Measurements from ENCODE around the gene SOX5. TPM values are rescaled to one million over a fixed set of nuclear protein-coding genes. Genes with fewer than 3 reads are reported as not detected.
"Not testable (repeated sequence)": the region's sequence is repeated elsewhere in the genome, so short reads cannot be mapped to it uniquely, and the experiment has no call there.

The SOX5 gene
- total and polyA plus RNA-seq, 7 donors = 0.17 to 2.9 (median 0.47) TPM

DNA sequence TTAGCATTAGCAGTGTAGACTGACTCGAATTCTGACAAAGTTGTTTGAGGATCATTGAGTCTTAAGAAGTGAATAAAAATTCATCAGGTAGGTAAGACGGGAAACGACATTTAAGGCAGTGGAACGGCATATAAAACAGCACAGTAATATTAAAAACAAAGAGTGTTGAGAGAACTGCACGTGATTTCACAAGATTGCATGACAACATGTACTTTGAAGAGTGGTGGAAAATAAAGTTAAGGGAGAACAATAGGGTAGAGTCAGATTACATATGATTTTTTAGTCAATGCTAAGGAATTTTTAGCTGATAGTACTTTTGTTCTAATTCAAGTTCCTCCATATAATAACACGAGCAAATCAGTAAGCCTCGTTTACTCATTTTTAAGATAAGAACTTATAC is 115.4 kb downstream of the SOX5 start:
- Histone ChIP-seq H3K9me3 (no peaks in the 10 kb centered on the region), H3K36me3 (ENCODE audit: insufficient read depth in 1 of 2, low read depth in 1 of 2) (no peaks in the 10 kb centered on the region), H3K27ac (no peak overlapping the region), H3K4me3 (no peak overlapping the region), H3K27me3 (ENCODE audit: insufficient read depth in 3 of 3, low read length in 2 of 3) (no peaks in the 10 kb centered on the region), H3K4me1 (no peaks in the 10 kb centered on the region)
- 79 to 82% (median 80%) methylated on average over 7 of the region's 7 CpGs for WGBS, 3 donors
- intact Hi-C loops (cut with DNase I) = no loop called here
- TF ChIP-seq, protein P1, sequence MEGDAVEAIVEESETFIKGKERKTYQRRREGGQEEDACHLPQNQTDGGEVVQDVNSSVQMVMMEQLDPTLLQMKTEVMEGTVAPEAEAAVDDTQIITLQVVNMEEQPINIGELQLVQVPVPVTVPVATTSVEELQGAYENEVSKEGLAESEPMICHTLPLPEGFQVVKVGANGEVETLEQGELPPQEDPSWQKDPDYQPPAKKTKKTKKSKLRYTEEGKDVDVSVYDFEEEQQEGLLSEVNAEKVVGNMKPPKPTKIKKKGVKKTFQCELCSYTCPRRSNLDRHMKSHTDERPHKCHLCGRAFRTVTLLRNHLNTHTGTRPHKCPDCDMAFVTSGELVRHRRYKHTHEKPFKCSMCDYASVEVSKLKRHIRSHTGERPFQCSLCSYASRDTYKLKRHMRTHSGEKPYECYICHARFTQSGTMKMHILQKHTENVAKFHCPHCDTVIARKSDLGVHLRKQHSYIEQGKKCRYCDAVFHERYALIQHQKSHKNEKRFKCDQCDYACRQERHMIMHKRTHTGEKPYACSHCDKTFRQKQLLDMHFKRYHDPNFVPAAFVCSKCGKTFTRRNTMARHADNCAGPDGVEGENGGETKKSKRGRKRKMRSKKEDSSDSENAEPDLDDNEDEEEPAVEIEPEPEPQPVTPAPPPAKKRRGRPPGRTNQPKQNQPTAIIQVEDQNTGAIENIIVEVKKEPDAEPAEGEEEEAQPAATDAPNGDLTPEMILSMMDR (IDR thresholded peaks at IDR 0.05) = no peak
- no peak for DNase-seq
- ATAC-seq = no peak

DNA sequence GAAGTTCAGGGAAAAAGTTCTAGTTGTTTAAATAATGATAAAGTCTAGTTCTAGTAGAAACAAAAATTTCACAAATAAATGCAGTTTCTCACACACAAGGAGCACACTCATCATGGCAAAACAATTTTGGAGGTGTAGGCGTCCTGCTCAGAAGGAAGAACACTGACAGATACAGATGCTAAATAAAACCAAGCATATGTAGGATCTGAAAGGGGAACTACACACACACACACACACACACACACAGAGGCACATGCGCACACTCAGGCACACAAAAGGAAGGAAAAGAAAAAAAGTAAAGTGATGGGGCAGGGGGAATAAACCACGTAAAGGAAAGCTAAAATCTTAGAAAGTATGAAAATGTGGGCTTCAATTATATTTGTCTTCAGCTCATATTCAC is 117.7 kb downstream of the SOX5 start:
- H3K4me1 ChIP-seq = no peaks in the 10 kb centered on the region
- TF ChIP-seq, protein P1 (IDR thresholded peaks at IDR 0.05) = no peak
- no peaks in the 10 kb centered on the region for H3K27me3 ChIP-seq (ENCODE audit: insufficient read depth in 3 of 3, low read length in 2 of 3)
- ATAC-seq (no peak), DNase-seq (no peak)
- intact Hi-C loops (cut with DNase I) = no loop called here
- H3K27ac ChIP-seq = no peak overlapping the region
- no peaks in the 10 kb centered on the region for H3K9me3 ChIP-seq
- no peak overlapping the region for H3K4me3 ChIP-seq
- 81 to 88% (median 85%) methylated on average over 3 of the region's 3 CpGs for WGBS, 3 donors
- no peaks in the 10 kb centered on the region for H3K36me3 ChIP-seq (ENCODE audit: insufficient read depth in 1 of 2, low read depth in 1 of 2)

DNA sequence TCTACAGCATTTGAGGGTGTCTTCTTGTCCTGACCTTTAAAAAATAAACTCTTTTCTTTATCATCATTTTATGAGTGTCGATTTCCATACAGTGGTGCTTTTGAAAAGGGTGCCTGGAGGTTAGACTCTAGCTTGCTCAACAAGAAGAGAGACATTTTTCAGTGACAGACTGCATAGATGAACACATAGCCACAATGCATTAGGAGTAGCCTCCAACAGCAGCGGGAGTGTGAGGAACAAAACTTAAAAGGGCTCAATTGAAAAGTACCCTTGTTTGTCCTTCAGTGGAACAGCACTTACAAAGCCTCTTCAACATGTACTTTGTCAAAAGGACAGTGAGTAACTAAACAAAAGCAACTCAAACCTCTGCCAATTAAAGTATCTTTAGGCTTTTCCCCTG is 119.3 kb downstream of the SOX5 start:
- WGBS, 3 donors = 81 to 86% (median 86%) methylated on average over 2 of the region's 2 CpGs
- ATAC-seq (no peak), DNase-seq (no peak)
- no peak overlapping the region for H3K4me3 ChIP-seq
- H3K27ac ChIP-seq = no peak overlapping the region
- intact Hi-C loops (cut with DNase I) = no loop called here
- TF ChIP-seq, protein P1 (IDR thresholded peaks at IDR 0.05) = no peak
- no peaks in the 10 kb centered on the region for H3K4me1 ChIP-seq
- H3K9me3 ChIP-seq = no peaks in the 10 kb centered on the region
- H3K27me3 ChIP-seq (ENCODE audit: insufficient read depth in 3 of 3, low read length in 2 of 3) = no peaks in the 10 kb centered on the region
- H3K36me3 ChIP-seq (ENCODE audit: insufficient read depth in 1 of 2, low read depth in 1 of 2) = no peaks in the 10 kb centered on the region

DNA sequence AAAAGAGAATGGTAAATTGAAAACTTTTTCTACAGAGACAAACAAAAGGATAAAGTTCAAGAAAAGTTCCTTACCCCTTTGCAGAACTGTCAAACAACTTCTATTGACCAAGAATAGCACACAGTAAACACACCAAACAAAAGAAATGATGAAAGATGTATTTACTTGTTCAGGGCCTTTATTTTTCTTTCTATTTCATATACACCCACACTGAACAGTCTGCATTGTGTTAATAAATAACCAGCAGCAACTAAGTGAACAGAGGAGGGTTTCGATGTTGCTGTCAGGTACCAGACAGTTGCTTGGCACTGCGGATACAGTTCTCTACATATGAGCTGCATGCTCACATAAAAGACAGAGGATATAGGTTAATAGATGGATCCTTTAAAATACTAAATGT is 122.1 kb downstream of the SOX5 start:
- Histone ChIP-seq H3K4me3 (no peak overlapping the region), H3K27ac (no peak overlapping the region), H3K9me3 (no peaks in the 10 kb centered on the region), H3K36me3 (ENCODE audit: insufficient read depth in 1 of 2, low read depth in 1 of 2) (no peaks in the 10 kb centered on the region), H3K27me3 (ENCODE audit: insufficient read depth in 3 of 3, low read length in 2 of 3) (no peaks in the 10 kb centered on the region), H3K4me1 (no peaks in the 10 kb centered on the region)
- ATAC-seq (no peak), DNase-seq (no peak)
- 93 to 94% (median 93%) methylated on average over 2 of the region's 2 CpGs for WGBS, 3 donors
- TF ChIP-seq, protein P1 (IDR thresholded peaks at IDR 0.05) = no peak
- intact Hi-C loops (cut with DNase I) = no loop called here

DNA sequence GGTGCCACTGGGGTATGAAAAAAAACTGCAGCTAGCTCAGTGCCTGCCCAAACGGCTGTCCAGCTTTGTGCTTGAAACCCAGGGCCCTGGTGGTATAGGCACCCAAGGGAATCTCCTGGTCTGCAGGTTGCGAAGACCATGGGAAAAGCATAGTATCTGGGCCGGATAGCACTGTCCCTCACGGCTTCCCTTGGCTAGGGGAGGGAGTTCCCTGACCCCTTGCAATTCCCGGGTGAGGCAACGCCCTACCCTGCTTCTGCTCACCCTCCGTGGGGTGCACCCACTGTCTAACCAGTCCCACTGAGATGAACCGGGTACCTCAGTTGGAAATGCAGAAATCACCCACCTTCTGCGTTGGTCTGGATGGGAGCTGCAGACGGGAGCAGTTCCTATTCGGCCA is 124.3 kb downstream of the SOX5 start:
- H3K4me3 ChIP-seq; H3K4me1 ChIP-seq; H3K36me3 ChIP-seq (ENCODE audit: insufficient read depth in 1 of 2, low read depth in 1 of 2); H3K27me3 ChIP-seq (ENCODE audit: insufficient read depth in 3 of 3, low read length in 2 of 3); intact Hi-C loops (cut with DNase I); DNase-seq; H3K9me3 ChIP-seq; H3K27ac ChIP-seq; ATAC-seq: not testable (repeated sequence)
- WGBS, 3 donors = 90 to 95% (median 92%) methylated on average over 11 of the region's 11 CpGs

Measured in psoas muscle (tissue), 8 donors.